Progenitor cell of endocrine pancreas (in vitro differentiated cells): ENCODE results near the gene ELP5. TPM values are rescaled to one million over a fixed set of nuclear protein-coding genes. Genes with fewer than 3 reads are reported as not detected.
A peak's percentile ranks its signal among the peaks of the same experiment; 100 is the strongest.

ENCODE experiments used
- DNase-seq: peaks from one replicate; pipeline ENCODE4 v3.0.0; 2021; ENCODE audit warnings: low spot score; ENCODE audit not compliant: unreplicated experiment
- H3K27ac Mint-ChIP-seq: 2 replicates; pipeline ENCODE4 v1.8.0; 2021; ENCODE audit warnings: mild to moderate bottlenecking, moderate library complexity, mixed read lengths
- H3K27me3 Mint-ChIP-seq: 2 replicates; pipeline ENCODE4 v1.8.0; 2021; ENCODE audit warnings: mixed read lengths
- H3K36me3 Mint-ChIP-seq: 2 replicates; pipeline ENCODE4 v1.8.0; 2022; ENCODE audit warnings: mixed read lengths; ENCODE audit not compliant: insufficient read depth
- H3K4me1 Mint-ChIP-seq: 2 replicates; pipeline ENCODE4 v1.8.0; 2021; ENCODE audit warnings: low read depth, mixed read lengths
- H3K4me3 Mint-ChIP-seq: 2 replicates; pipeline ENCODE4 v1.8.0; 2021; ENCODE audit warnings: low read depth, mild to moderate bottlenecking, moderate library complexity, mixed read lengths
- H3K9me3 Mint-ChIP-seq: 2 replicates; pipeline ENCODE4 v1.8.0; 2021; ENCODE audit warnings: low read depth, mixed read lengths
- CTCF ChIP-seq: fragments of 200-600 bp; sonication (generic); IDR thresholded peaks from one replicate; pipeline ENCODE4 v1.5.0; 2021; ENCODE audit warnings: antibody characterized with exemption, mild to moderate bottlenecking; ENCODE audit not compliant: unreplicated experiment
- total RNA-seq: library from RNA; stranded (reverse); gene quantifications from 2 replicates; pipeline ENCODE4 v1.2.1, GENCODE V29; 2021

ELP5 gene
- total RNA-seq, 1 donor from 2014 or later = 45.0 TPM

GRCh38 chr17:7281074-7281952 lies 29.3 kb downstream of the ELP5 start, which contains the start of gene SLC2A4:
TSS of gene SLC2A4 (plus strand) at chr17:7281718. CDS start at chr17:7281935, 217 bp downstream.
- peak within 1 kb of the TSS; percentile 58 for H3K27ac Mint-ChIP-seq
- H3K27me3 Mint-ChIP-seq = peaks cover 23% of the 10 kb centered on the region
- peaks cover 6% of the 10 kb centered on the region for H3K4me1 Mint-ChIP-seq
- no peaks in the 10 kb centered on the region for H3K9me3 Mint-ChIP-seq
- no peaks in the 10 kb centered on the region for H3K36me3 Mint-ChIP-seq
- no peak for TF ChIP-seq CTCF
- DNase-seq = peak; percentile 87
- H3K4me3 Mint-ChIP-seq = peak within 1 kb of the TSS; percentile 76

GRCh38 chr17:7281953-7282751 lies 30.1 kb downstream of the ELP5 start:
- Mint-ChIP-seq H3K27me3 (peaks cover 25% of the 10 kb centered on the region), H3K36me3 (no peaks in the 10 kb centered on the region), H3K27ac (no peak overlapping the region), H3K9me3 (no peaks in the 10 kb centered on the region), H3K4me1 (peaks cover 6% of the 10 kb centered on the region), H3K4me3 (peak overlapping the region; percentile 76)
- no peak for TF ChIP-seq CTCF
- peak; percentile 26 for DNase-seq

GRCh38 chr17:7282752-7283321 lies 30.8 kb downstream of the ELP5 start:
- no peak for DNase-seq
- no peaks in the 10 kb centered on the region for H3K36me3 Mint-ChIP-seq
- peak overlapping the region; percentile 76 for H3K4me3 Mint-ChIP-seq

GRCh38 chr17:7283471-7284216 lies 31.6 kb downstream of the ELP5 start:
- Mint-ChIP-seq H3K9me3 (no peaks in the 10 kb centered on the region), H3K27me3 (peaks cover 28% of the 10 kb centered on the region), H3K27ac (no peak overlapping the region), H3K4me1 (peaks cover 6% of the 10 kb centered on the region), H3K36me3 (no peaks in the 10 kb centered on the region), H3K4me3 (peak overlapping the region; percentile 35)
- TF ChIP-seq CTCF = no peak
- no peak for DNase-seq

More at GRCh38 chr17:7282752-7283321, 30.8 kb downstream of the ELP5 start:
- Mint-ChIP-seq H3K9me3 (no peaks in the 10 kb centered on the region), H3K27me3 (peaks cover 25% of the 10 kb centered on the region), H3K27ac (no peak overlapping the region), H3K4me1 (peaks cover 6% of the 10 kb centered on the region)
- TF ChIP-seq CTCF = no peak
